HG03558 (cell line): ENCODE results near the gene CPZ.

Source experiments
- ATAC-seq: cut with Tn5 transposase; IDR thresholded peaks from one replicate; pipeline ENCODE4 v1.9.1; 2021; ENCODE audit warnings: moderate number of reproducible peaks; ENCODE audit not compliant: unreplicated experiment; ENCODE audit errors: extremely low read depth

The CPZ gene

GRCh38 chr4:8592366-8593263 lies at the start of gene CPZ:
CPZ (plus strand) TSS chr4:8592765; CDS start chr4:8592834, 69 bp downstream.
- no peak for ATAC-seq

- no peak for ATAC-seq
Measured at GRCh38 chr4:8542776-8543525, 49.6 kb upstream of the CPZ start.

- ATAC-seq = no peak
Measured at GRCh38 chr4:8543623-8544022, 48.9 kb upstream of the CPZ start.

- no peak for ATAC-seq
Measured at GRCh38 chr4:8544282-8544681, 48.3 kb upstream of the CPZ start.

GRCh38 chr4:8544741-8545438 lies 47.7 kb upstream of the CPZ start:
- ATAC-seq = no peak

GRCh38 chr4:8545439-8545765 lies 47.2 kb upstream of the CPZ start:
- no peak for ATAC-seq

- ATAC-seq = no peak
Measured at GRCh38 chr4:8546766-8547107, 45.8 kb upstream of the CPZ start.

- no peak for ATAC-seq
Measured at GRCh38 chr4:8547108-8547911, 45.3 kb upstream of the CPZ start.

- no peak for ATAC-seq
Measured at GRCh38 chr4:8547912-8548730, 44.4 kb upstream of the CPZ start.

- ATAC-seq = no peak
Measured at GRCh38 chr4:8548731-8549351, 43.7 kb upstream of the CPZ start.

GRCh38 chr4:8549352-8549931 lies 43.1 kb upstream of the CPZ start:
- ATAC-seq = no peak

- ATAC-seq = no peak
Measured at GRCh38 chr4:8550691-8551090, 41.9 kb upstream of the CPZ start.

GRCh38 chr4:8552024-8552423 lies 40.5 kb upstream of the CPZ start:
- no peak for ATAC-seq

- ATAC-seq = no peak
Measured at GRCh38 chr4:8552581-8553205, 39.9 kb upstream of the CPZ start.

GRCh38 chr4:8553216-8553615 lies 39.3 kb upstream of the CPZ start:
- ATAC-seq = no peak

- ATAC-seq = no peak
Measured at GRCh38 chr4:8553991-8554405, 38.6 kb upstream of the CPZ start.

- ATAC-seq = no peak
Measured at GRCh38 chr4:8554555-8555100, 37.9 kb upstream of the CPZ start.

- no peak for ATAC-seq
Measured at GRCh38 chr4:8555716-8556115, 36.8 kb upstream of the CPZ start.
